ENCODE results near the gene PCID2.

Gene PCID2

GRCh38 chr13:113186061-113186900 is 22.2 kb downstream of the PCID2 start:
- Mint-ChIP-seq H3K9me3 (no peaks in the 10 kb centered on the region), H3K4me1 (ENCODE audit: low read depth) (peaks cover 52% of the 10 kb centered on the region), H3K4me3 (peak overlapping the region; percentile 62), H3K27me3 (no peaks in the 10 kb centered on the region), H3K36me3 (ENCODE audit: low read depth) (peaks cover 79% of the 10 kb centered on the region), H3K27ac (peak overlapping the region; percentile 88)

GRCh38 chr13:113184568-113185440 is 23.7 kb downstream of the PCID2 start:
- peaks cover 53% of the 10 kb centered on the region for H3K4me1 Mint-ChIP-seq (ENCODE audit: low read depth)
- peaks cover 82% of the 10 kb centered on the region for H3K36me3 Mint-ChIP-seq (ENCODE audit: low read depth)
- no peaks in the 10 kb centered on the region for H3K27me3 Mint-ChIP-seq
- no peaks in the 10 kb centered on the region for H3K9me3 Mint-ChIP-seq
- peak overlapping the region; percentile 36 for H3K4me3 Mint-ChIP-seq
- H3K27ac Mint-ChIP-seq, result peak overlapping the region; percentile 5

- Mint-ChIP-seq H3K4me1 (ENCODE audit: low read depth) (peaks cover 50% of the 10 kb centered on the region), H3K27ac (no peak overlapping the region), H3K36me3 (ENCODE audit: low read depth) (peaks cover 80% of the 10 kb centered on the region)
These were observed 24.9 kb downstream of the PCID2 start for GRCh38 chr13:113183450-113184129.

GRCh38 chr13:113182046-113182445 is 26.4 kb downstream of the PCID2 start:
- H3K36me3 Mint-ChIP-seq (ENCODE audit: low read depth), result peaks cover 74% of the 10 kb centered on the region
- H3K4me1 Mint-ChIP-seq (ENCODE audit: low read depth), result peaks cover 35% of the 10 kb centered on the region
- no peaks in the 10 kb centered on the region for H3K9me3 Mint-ChIP-seq
- H3K4me3 Mint-ChIP-seq, result no peak overlapping the region
- no peaks in the 10 kb centered on the region for H3K27me3 Mint-ChIP-seq
- no peak overlapping the region for H3K27ac Mint-ChIP-seq

More at GRCh38 chr13:113183450-113184129, 24.9 kb downstream of the PCID2 start:
- Mint-ChIP-seq H3K27me3 (no peaks in the 10 kb centered on the region), H3K9me3 (no peaks in the 10 kb centered on the region), H3K4me3 (no peak overlapping the region)

- no peaks in the 10 kb centered on the region for H3K9me3 Mint-ChIP-seq
- no peaks in the 10 kb centered on the region for H3K27me3 Mint-ChIP-seq
- peaks cover 17% of the 10 kb centered on the region for H3K4me1 Mint-ChIP-seq (ENCODE audit: low read depth)
- H3K4me3 Mint-ChIP-seq, result no peak overlapping the region
- H3K27ac Mint-ChIP-seq, result no peak overlapping the region
- H3K36me3 Mint-ChIP-seq (ENCODE audit: low read depth), result peaks cover 73% of the 10 kb centered on the region
These were observed 28.9 kb downstream of the PCID2 start for GRCh38 chr13:113179374-113180230.

GRCh38 chr13:113178896-113179167 is 29.6 kb downstream of the PCID2 start:
- H3K27ac Mint-ChIP-seq, result no peak overlapping the region
- H3K27me3 Mint-ChIP-seq, result no peaks in the 10 kb centered on the region
- H3K4me1 Mint-ChIP-seq (ENCODE audit: low read depth), result peaks cover 17% of the 10 kb centered on the region
- peaks cover 74% of the 10 kb centered on the region for H3K36me3 Mint-ChIP-seq (ENCODE audit: low read depth)
- H3K9me3 Mint-ChIP-seq, result no peaks in the 10 kb centered on the region
- no peak overlapping the region for H3K4me3 Mint-ChIP-seq

- Mint-ChIP-seq H3K9me3 (no peaks in the 10 kb centered on the region), H3K36me3 (ENCODE audit: low read depth) (peaks cover 69% of the 10 kb centered on the region), H3K27ac (no peak overlapping the region), H3K4me1 (ENCODE audit: low read depth) (peaks cover 13% of the 10 kb centered on the region), H3K4me3 (no peak overlapping the region), H3K27me3 (no peaks in the 10 kb centered on the region)
These were observed 30.2 kb downstream of the PCID2 start for GRCh38 chr13:113178070-113178895.

GRCh38 chr13:113176822-113177221 is 31.6 kb downstream of the PCID2 start:
- peaks cover 64% of the 10 kb centered on the region for H3K36me3 Mint-ChIP-seq (ENCODE audit: low read depth)
- no peaks in the 10 kb centered on the region for H3K9me3 Mint-ChIP-seq
- H3K27ac Mint-ChIP-seq, result no peak overlapping the region
- no peak overlapping the region for H3K4me3 Mint-ChIP-seq
- no peaks in the 10 kb centered on the region for H3K27me3 Mint-ChIP-seq
- H3K4me1 Mint-ChIP-seq (ENCODE audit: low read depth), result peaks cover 8% of the 10 kb centered on the region

- H3K9me3 Mint-ChIP-seq, result no peaks in the 10 kb centered on the region
- H3K36me3 Mint-ChIP-seq (ENCODE audit: low read depth), result peaks cover 63% of the 10 kb centered on the region
- H3K4me3 Mint-ChIP-seq, result no peak overlapping the region
- peak overlapping the region; percentile 17 for H3K27ac Mint-ChIP-seq
- no peaks in the 10 kb centered on the region for H3K27me3 Mint-ChIP-seq
- peaks cover 8% of the 10 kb centered on the region for H3K4me1 Mint-ChIP-seq (ENCODE audit: low read depth)
These were observed 32.2 kb downstream of the PCID2 start for GRCh38 chr13:113176280-113176679.

GRCh38 chr13:113172419-113172926 is 36.0 kb downstream of the PCID2 start:
- H3K4me1 Mint-ChIP-seq (ENCODE audit: low read depth), result peaks cover 9% of the 10 kb centered on the region
- no peaks in the 10 kb centered on the region for H3K27me3 Mint-ChIP-seq
- peaks cover 55% of the 10 kb centered on the region for H3K36me3 Mint-ChIP-seq (ENCODE audit: low read depth)
- no peak overlapping the region for H3K4me3 Mint-ChIP-seq
- no peak overlapping the region for H3K27ac Mint-ChIP-seq
- H3K9me3 Mint-ChIP-seq, result peaks cover 7% of the 10 kb centered on the region

GRCh38 chr13:113171250-113172125 is 37.0 kb downstream of the PCID2 start:
- peaks cover 7% of the 10 kb centered on the region for H3K9me3 Mint-ChIP-seq
- H3K27ac Mint-ChIP-seq, result no peak overlapping the region
- no peaks in the 10 kb centered on the region for H3K27me3 Mint-ChIP-seq
- no peak overlapping the region for H3K4me3 Mint-ChIP-seq
- peaks cover 11% of the 10 kb centered on the region for H3K4me1 Mint-ChIP-seq (ENCODE audit: low read depth)
- H3K36me3 Mint-ChIP-seq (ENCODE audit: low read depth), result peaks cover 58% of the 10 kb centered on the region

GRCh38 chr13:113170511-113170910 is 38.0 kb downstream of the PCID2 start:
- H3K4me1 Mint-ChIP-seq (ENCODE audit: low read depth), result peaks cover 16% of the 10 kb centered on the region
- no peak overlapping the region for H3K4me3 Mint-ChIP-seq
- no peaks in the 10 kb centered on the region for H3K27me3 Mint-ChIP-seq
- peaks cover 7% of the 10 kb centered on the region for H3K9me3 Mint-ChIP-seq
- peaks cover 51% of the 10 kb centered on the region for H3K36me3 Mint-ChIP-seq (ENCODE audit: low read depth)
- H3K27ac Mint-ChIP-seq, result no peak overlapping the region

Measured in stimulated activated naive CD8-positive, alpha-beta T cell treated with anti-CD3 and anti-CD28 coated beads, Interleukin-15, Interleukin-2, amounts not matched to agents 100 ng/mL and 50 ng/mL, for 24 hours (primary cell).